Osteocyte (in vitro differentiated cells): ENCODE measurements around the gene DHRS7C. TPM values are rescaled to one million over a fixed set of nuclear protein-coding genes. Genes with fewer than 3 reads are reported as not detected.

ENCODE experiments used
- DNase-seq: peaks from one replicate; pipeline ENCODE4 v3.0.0; 2021; ENCODE audit warnings: mixed read lengths; ENCODE audit not compliant: unreplicated experiment; ENCODE audit errors: extremely low spot score
- H3K27ac Mint-ChIP-seq: one replicate; pipeline ENCODE4 v1.8.0; 2021; ENCODE audit warnings: mild to moderate bottlenecking, mixed read lengths; ENCODE audit not compliant: unreplicated experiment
- H3K27me3 Mint-ChIP-seq: one replicate; pipeline ENCODE4 v1.8.0; 2021; ENCODE audit warnings: mixed read lengths; ENCODE audit not compliant: unreplicated experiment
- H3K36me3 Mint-ChIP-seq: one replicate; pipeline ENCODE4 v1.8.0; 2021; ENCODE audit warnings: mixed read lengths; ENCODE audit not compliant: unreplicated experiment
- H3K4me1 Mint-ChIP-seq: one replicate; pipeline ENCODE4 v1.8.0; 2021; ENCODE audit warnings: mixed read lengths; ENCODE audit not compliant: unreplicated experiment
- H3K4me3 Mint-ChIP-seq: one replicate; pipeline ENCODE4 v1.8.0; 2021; ENCODE audit warnings: mild to moderate bottlenecking, moderate library complexity, mixed read lengths; ENCODE audit not compliant: unreplicated experiment
- H3K9me3 Mint-ChIP-seq: one replicate; pipeline ENCODE4 v1.8.0; 2021; ENCODE audit warnings: mixed read lengths; ENCODE audit not compliant: unreplicated experiment
- CTCF ChIP-seq: fragments of 200-600 bp; sonication (generic); IDR thresholded peaks from 2 replicates; pipeline ENCODE4 v1.5.0; 2021; ENCODE audit warnings: antibody characterized with exemption, mild to moderate bottlenecking, moderate library complexity
- total RNA-seq: library from RNA; stranded (reverse); gene quantifications from 2 replicates; pipeline ENCODE4 v1.2.1, GENCODE V29; 2021

DHRS7C gene
- total RNA-seq, 1 donor from 2014 or later, result not detected

- Mint-ChIP-seq H3K4me1 (no peaks in the 10 kb centered on the region), H3K27ac (no peak overlapping the region), H3K9me3 (peaks cover 5% of the 10 kb centered on the region), H3K36me3 (no peaks in the 10 kb centered on the region), H3K27me3 (peaks cover 33% of the 10 kb centered on the region), H3K4me3 (no peak overlapping the region)
- DNase-seq, result no peak
- TF ChIP-seq CTCF, result no peak
These were observed 36.3 kb downstream of the DHRS7C start for GRCh38 chr17:9755083-9755482.

GRCh38 chr17:9750524-9750923 lies 40.9 kb downstream of the DHRS7C start:
- Mint-ChIP-seq H3K4me1 (no peaks in the 10 kb centered on the region), H3K9me3 (peaks cover 5% of the 10 kb centered on the region), H3K27ac (no peak overlapping the region), H3K36me3 (no peaks in the 10 kb centered on the region), H3K27me3 (peaks cover 68% of the 10 kb centered on the region), H3K4me3 (no peak overlapping the region)
- no peak for TF ChIP-seq CTCF
- no peak for DNase-seq

- H3K9me3 Mint-ChIP-seq, result no peaks in the 10 kb centered on the region
- H3K27ac Mint-ChIP-seq, result peak overlapping the region; percentile 31
These were observed 61.5 kb downstream of the DHRS7C start for GRCh38 chr17:9729735-9730420.

GRCh38 chr17:9729034-9729650 lies 62.2 kb downstream of the DHRS7C start:
- DNase-seq, result no peak
- peaks cover 15% of the 10 kb centered on the region for H3K4me1 Mint-ChIP-seq
- H3K36me3 Mint-ChIP-seq, result peaks cover 2% of the 10 kb centered on the region
- no peak overlapping the region for H3K4me3 Mint-ChIP-seq
- peak; percentile 92 for TF ChIP-seq CTCF
- H3K27me3 Mint-ChIP-seq, result no peaks in the 10 kb centered on the region
- H3K27ac Mint-ChIP-seq, result no peak overlapping the region
- no peaks in the 10 kb centered on the region for H3K9me3 Mint-ChIP-seq

More at GRCh38 chr17:9729735-9730420, 61.5 kb downstream of the DHRS7C start:
- H3K4me1 Mint-ChIP-seq, result peaks cover 15% of the 10 kb centered on the region
- no peaks in the 10 kb centered on the region for H3K27me3 Mint-ChIP-seq
- H3K4me3 Mint-ChIP-seq, result no peak overlapping the region
- no peak for TF ChIP-seq CTCF
- H3K36me3 Mint-ChIP-seq, result peaks cover 2% of the 10 kb centered on the region
- DNase-seq, result no peak

GRCh38 chr17:9728564-9728963 lies 62.8 kb downstream of the DHRS7C start:
- Mint-ChIP-seq H3K9me3 (no peaks in the 10 kb centered on the region), H3K27ac (no peak overlapping the region), H3K27me3 (no peaks in the 10 kb centered on the region), H3K4me3 (no peak overlapping the region), H3K36me3 (peaks cover 2% of the 10 kb centered on the region), H3K4me1 (peaks cover 15% of the 10 kb centered on the region)
- no peak for TF ChIP-seq CTCF
- peak; percentile 79 for DNase-seq
